HUDEP-2 (cell line): ENCODE results near the gene KIAA1328.

Experiments
- DNase-seq, 76 experiments: peaks; one replicate each; lab custom pipeline; 2025; ENCODE audit not compliant: unreplicated experiment in 76 of 76; lab: John Stamatoyannopoulos, UW

Gene KIAA1328

GRCh38 chr18:37107748-37108522 lies 279.0 kb downstream of the KIAA1328 start:
- no peak for DNase-seq

- DNase-seq: no peak
Measured at GRCh38 chr18:37122877-37123276, 293.9 kb downstream of the KIAA1328 start.

GRCh38 chr18:37124516-37124915 lies 295.6 kb downstream of the KIAA1328 start:
- DNase-seq: no peak

GRCh38 chr18:37135177-37135576 lies 306.2 kb downstream of the KIAA1328 start:
- peak in 1 of 76 experiments; percentile 3 for DNase-seq

GRCh38 chr18:37138456-37138855 lies 309.5 kb downstream of the KIAA1328 start:
- DNase-seq: no peak

GRCh38 chr18:37139876-37140275 lies 310.9 kb downstream of the KIAA1328 start:
- no peak for DNase-seq

GRCh38 chr18:37144921-37145320 lies 316.0 kb downstream of the KIAA1328 start:
- no peak for DNase-seq

GRCh38 chr18:37156330-37156942 lies 327.5 kb downstream of the KIAA1328 start:
- DNase-seq: no peak

GRCh38 chr18:37160038-37160820 lies 331.3 kb downstream of the KIAA1328 start:
- no peak for DNase-seq

- DNase-seq: no peak
Measured at GRCh38 chr18:37161491-37161890, 332.6 kb downstream of the KIAA1328 start.

GRCh38 chr18:37162551-37162950 lies 333.6 kb downstream of the KIAA1328 start:
- no peak for DNase-seq

- DNase-seq: no peak
Measured at GRCh38 chr18:37163119-37163518, 334.2 kb downstream of the KIAA1328 start.

GRCh38 chr18:37166491-37166890 lies 337.6 kb downstream of the KIAA1328 start:
- DNase-seq: no peak

- peak in 4 of 76 experiments; percentile 1 to 16 (median 2) for DNase-seq
Measured at GRCh38 chr18:37166966-37167365, 338.0 kb downstream of the KIAA1328 start.

- DNase-seq: no peak
Measured at GRCh38 chr18:37170984-37171383, 342.1 kb downstream of the KIAA1328 start.

- no peak for DNase-seq
Measured at GRCh38 chr18:37173384-37173783, 344.5 kb downstream of the KIAA1328 start.

- no peak for DNase-seq
Measured at GRCh38 chr18:37175727-37176620, 347.0 kb downstream of the KIAA1328 start.

GRCh38 chr18:37176621-37176934 lies 347.7 kb downstream of the KIAA1328 start:
- DNase-seq: no peak

- no peak for DNase-seq
Measured at GRCh38 chr18:37179384-37179783, 350.5 kb downstream of the KIAA1328 start.

- no peak for DNase-seq
Measured at GRCh38 chr18:37180086-37180485, 351.2 kb downstream of the KIAA1328 start.
